Muscle of arm (tissue), 12 donors: Measurements from ENCODE around the gene PHEX. TPM values are rescaled to one million over a fixed set of nuclear protein-coding genes. Genes with fewer than 3 reads are reported as not detected.

Experiments used
- DNase-seq: peaks from one replicate; pipeline ENCODE4 v3.0.0-alpha.2; 2013
- polyA plus RNA-seq, 12 donors: library from polyadenylated mRNA; unstranded; fragments of 120-200 nt; gene quantifications; one replicate each; pipeline ENCODE4 v1.2.1, GENCODE V29; 2013; ENCODE audit not compliant: insufficient read length in 12 of 12

PHEX gene
- polyA plus RNA-seq, 12 donors = 3.1 to 9.7 (median 4.6) TPM; not detected in 1

- no peak for DNase-seq
These were observed 5.9 kb downstream of the PHEX start for GRCh38 chrX:22037911-22038537.

GRCh38 chrX:22039541-22039940 lies 7.4 kb downstream of the PHEX start:
- DNase-seq = no peak

GRCh38 chrX:22040184-22040583 lies 8.1 kb downstream of the PHEX start:
- DNase-seq = no peak

GRCh38 chrX:22041907-22042530 lies 9.9 kb downstream of the PHEX start:
- no peak for DNase-seq

- DNase-seq = no peak
These were observed 11.7 kb downstream of the PHEX start for GRCh38 chrX:22043872-22044271.

DNA sequence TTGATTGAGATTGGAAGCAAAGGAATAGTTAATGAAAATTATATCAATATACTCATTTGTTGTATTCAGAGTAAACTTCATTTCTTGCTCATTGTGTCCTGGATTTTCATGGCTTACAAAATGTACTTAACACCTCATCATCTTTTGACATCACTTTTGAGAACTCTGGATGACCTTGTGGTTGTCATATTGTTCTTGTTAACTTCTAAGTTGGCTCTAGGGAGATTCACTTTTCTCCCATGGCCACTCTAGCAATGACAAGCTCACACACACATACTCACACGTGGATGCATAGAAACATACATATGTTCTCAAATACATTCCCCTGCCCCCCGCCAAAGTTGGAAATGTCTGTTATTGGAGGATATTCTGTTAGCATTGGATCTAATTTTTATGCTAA lies 15.3 kb downstream of the PHEX start:
- DNase-seq = peak; percentile 64

DNA sequence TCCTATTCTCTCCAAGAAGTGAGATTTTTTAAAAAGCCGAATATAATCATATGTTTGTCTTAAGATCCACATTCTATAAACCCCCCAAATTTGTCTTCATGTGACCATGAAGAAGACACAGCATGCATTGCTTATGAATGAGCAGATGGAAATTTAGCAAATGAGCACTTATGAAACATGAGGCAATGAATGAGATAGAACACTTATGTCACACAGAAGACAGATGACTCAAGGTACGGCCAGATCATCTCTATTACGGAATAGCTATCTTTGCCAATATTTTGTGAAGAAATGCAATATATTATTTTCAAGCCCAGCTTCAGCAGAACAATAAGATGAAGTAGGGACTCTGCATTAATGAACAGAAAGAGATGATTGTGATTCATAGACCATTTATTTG lies 21.4 kb downstream of the PHEX start:
- DNase-seq = no peak

DNA sequence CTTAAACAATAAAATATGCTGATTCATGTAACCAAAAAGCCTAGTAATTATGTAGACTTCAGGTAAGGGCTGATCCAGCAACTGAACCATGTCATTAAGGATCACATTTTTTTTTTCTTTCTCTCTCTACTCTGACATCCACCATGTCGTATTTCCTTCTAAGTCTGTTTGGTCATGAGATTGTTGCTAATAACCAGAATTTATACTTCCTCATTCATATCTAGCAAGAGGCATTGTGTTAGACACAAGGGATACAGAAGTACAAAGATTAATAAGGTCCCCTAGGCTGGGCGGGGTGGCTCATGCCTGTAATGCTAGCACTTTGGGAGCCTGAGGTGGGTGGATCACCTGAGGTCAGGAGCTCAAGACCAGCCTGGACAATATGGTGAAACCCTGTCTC lies 24.1 kb downstream of the PHEX start:
- no peak for DNase-seq

DNA sequence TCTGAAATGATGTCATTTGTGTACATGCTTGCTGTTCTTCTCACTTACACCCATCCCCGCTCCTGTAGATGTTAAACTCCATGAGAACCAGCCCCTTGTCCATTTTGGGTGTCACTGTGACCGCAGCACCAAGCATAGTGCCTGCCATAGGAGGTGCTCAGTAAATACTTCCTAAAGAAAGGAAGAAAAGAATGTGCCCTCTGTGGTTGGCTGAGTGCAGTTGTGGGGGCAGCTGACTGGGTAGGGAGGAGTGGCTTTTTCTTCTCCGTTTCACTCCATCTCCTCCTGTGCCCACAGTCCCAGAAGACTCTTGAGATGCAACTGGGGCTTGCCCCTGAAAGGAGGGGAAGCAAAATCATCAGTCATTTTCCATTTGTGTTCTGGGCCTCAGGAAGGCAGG lies 25.5 kb downstream of the PHEX start:
- DNase-seq = no peak

DNA sequence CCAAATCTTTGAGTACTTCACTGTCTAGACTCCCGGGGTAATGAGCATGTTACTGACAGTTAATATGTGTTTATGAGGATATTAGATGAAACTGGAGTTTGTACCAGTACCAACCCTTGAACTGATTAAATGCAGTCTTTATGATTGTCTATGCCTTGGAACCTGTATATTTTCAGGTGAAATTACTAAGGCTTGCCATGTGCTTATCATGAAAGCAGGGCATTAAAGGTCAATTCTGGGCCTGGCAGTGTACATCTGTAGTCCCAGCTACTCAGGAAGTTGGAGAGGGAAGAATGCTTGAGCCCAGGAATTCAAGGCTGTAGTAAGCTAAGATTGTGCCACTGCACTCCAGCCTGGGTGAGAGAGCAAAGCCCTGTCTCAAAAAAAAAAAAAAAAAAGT lies 27.6 kb downstream of the PHEX start:
- DNase-seq = no peak

GRCh38 chrX:22060415-22061280 lies 28.5 kb downstream of the PHEX start:
- no peak for DNase-seq

DNA sequence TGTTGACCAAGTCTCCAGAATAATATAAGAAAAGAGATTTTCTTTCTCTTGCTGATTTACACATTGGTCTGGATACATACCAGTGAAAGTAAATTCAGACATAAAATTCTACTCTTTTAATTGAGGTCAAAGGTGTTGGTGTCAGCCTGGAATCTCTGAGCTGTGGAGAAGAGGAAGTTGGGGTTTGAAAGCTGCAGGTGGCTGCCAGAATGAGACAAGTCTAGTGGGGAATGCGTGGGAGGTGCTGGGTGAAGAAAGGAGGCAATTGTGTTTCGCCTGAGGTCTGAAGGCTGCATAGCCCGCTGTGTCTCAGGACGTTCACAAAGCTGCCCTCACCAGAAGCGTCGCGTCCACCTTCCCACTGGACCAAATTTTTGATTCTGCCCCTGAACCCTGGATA lies 31.2 kb downstream of the PHEX start:
- no peak for DNase-seq

DNA sequence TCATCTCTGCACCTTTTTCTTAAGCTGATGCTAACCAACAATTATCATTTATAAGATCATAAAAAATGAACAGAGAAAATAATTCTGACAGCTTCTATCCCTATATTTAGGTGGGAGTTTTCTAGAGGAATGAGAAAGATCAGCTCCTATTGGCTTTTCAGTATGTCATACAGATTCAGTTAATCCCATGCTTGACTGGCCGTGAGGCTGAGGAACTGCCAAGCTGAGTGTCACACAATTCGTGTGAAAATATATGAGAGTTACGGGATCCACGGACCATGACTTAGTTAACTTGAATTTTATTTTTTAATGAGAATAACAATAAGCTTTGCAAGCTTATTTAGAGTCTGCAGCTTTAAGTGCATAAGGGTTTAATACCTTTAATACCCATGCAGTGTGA lies 37.5 kb downstream of the PHEX start:
- DNase-seq = no peak

DNA sequence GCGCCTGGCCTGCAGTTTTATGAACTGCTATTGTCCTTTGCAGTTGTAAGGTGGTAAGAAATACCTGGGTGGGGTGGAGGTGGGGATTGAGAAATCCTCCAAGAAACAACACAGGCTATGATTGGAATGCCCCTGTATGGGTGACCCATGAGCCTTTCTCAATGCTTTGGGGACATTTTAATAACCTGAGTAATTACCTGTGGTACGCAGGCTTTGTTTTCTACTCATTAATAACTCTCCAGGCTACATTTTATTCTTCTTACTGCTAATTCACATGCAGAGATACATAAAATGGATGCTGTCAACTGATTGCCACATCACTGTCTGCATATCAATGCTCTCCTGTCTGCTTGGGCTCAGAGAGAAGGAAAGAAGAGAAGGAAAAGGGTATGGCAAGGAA lies 41.8 kb downstream of the PHEX start:
- no peak for DNase-seq

DNA sequence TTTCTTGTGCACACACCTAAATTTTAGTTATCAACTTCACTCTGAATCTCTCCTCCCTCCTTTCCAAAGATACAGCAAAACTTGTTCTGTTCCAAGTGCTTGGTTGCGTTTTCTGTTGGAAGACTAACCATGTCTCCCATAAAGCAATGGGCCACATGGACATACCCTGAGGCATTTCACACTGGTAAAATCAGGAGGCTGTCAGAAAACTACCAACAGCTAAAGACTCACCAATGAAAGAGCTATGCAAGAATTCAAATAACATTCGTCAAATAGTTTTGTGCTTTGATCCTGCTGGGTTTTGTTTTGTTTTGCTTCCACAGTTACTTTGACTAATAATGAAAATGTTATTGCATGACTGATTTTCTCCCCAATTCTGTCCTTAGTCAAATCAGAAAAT lies 46.0 kb downstream of the PHEX start:
- no peak for DNase-seq

GRCh38 chrX:22081475-22082092 lies 49.5 kb downstream of the PHEX start:
- DNase-seq = no peak

DNA sequence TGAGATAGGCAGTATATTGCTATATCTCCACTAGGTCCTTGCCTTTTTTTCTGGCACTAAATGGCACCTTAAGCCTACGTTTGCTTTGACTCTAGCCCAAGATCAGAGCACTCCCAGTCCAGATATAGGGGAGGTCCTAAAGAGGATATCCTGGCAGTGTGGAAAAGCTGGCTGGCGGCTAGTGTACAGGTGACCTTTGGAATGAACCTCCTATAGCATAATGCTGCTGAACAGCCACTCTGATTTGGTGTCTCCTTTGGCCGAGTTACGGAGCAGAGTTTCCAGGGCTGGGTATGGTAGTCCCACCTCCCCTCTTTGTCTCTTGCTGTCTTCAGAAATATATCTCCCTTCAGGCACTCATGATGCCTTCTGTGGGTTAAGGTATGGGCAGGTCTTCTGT lies 53.9 kb downstream of the PHEX start:
- DNase-seq = no peak

DNA sequence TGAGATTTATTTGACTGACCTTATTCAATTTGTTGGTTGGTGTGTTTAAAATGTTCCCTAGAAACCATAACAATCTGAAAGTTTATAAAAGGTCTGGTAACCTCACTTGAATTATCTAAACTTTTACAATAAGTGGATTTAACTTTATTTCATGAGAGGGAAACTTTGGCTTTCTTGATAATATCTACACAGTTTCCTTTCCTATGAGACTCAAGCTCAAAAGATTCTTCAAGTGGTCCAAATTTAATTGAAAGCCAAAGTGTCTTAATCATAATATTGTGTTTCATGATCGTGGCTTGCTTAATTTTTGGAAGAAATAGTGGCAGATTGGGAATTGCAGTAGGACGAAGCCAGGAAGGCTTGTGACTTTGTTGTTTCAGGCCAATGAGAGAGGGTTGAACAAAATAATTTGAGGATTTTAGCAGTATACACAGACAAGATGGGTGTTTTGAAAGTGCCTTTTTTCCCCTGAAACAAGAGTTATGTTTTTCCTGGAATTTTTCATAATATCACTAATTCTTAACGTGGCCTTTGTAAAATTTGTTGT lies 55.0 kb downstream of the PHEX start:
- no peak for DNase-seq

DNA sequence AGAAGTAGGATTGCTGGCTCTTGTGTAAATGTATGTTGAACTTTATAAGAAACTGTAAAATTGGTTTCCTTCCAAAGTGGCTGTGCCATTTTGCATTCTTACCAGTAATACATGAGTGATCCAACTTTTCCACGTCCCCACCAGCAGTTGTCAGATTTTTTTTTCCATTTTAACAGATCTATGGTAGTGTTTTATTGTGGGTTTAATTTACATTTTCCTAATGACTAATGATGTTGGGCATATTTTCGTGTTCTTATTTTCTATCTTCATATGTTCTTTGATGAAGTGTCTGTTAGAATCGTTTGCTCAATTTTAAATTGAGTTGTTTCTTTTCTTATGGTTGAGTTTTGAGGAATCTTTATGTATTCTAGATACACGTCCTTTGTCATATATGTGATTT lies 56.2 kb downstream of the PHEX start:
- no peak for DNase-seq

DNA sequence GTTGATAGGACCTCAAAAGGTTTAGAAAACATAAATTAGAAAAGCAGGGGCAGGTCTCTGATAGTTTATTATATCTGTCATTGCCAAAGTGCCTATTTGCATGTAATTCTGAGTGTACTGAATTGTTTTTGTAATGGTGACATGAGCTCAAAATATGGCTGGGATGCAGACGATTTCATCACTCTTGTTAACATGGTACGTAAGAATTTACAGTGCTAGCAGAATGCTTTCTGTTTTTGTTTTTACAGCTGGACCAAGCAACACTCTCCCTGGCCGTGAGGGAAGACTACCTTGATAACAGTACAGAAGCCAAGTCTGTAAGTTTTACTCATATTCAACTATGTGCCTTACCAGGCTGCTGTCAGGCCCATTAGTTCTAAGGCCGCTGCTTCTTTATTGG lies 58.1 kb downstream of the PHEX start:
- DNase-seq = no peak

GRCh38 chrX:22093550-22093949 lies 61.4 kb downstream of the PHEX start:
- DNase-seq = no peak

GRCh38 chrX:22095286-22095685 lies 63.2 kb downstream of the PHEX start:
- no peak for DNase-seq
